GM19035 (cell line): ENCODE data around the gene PRR5.

Experiments used
- ATAC-seq: cut with Tn5 transposase; IDR thresholded peaks from one replicate; pipeline ENCODE4 v1.9.1; 2021; ENCODE audit not compliant: unreplicated experiment

The PRR5 gene

DNA sequence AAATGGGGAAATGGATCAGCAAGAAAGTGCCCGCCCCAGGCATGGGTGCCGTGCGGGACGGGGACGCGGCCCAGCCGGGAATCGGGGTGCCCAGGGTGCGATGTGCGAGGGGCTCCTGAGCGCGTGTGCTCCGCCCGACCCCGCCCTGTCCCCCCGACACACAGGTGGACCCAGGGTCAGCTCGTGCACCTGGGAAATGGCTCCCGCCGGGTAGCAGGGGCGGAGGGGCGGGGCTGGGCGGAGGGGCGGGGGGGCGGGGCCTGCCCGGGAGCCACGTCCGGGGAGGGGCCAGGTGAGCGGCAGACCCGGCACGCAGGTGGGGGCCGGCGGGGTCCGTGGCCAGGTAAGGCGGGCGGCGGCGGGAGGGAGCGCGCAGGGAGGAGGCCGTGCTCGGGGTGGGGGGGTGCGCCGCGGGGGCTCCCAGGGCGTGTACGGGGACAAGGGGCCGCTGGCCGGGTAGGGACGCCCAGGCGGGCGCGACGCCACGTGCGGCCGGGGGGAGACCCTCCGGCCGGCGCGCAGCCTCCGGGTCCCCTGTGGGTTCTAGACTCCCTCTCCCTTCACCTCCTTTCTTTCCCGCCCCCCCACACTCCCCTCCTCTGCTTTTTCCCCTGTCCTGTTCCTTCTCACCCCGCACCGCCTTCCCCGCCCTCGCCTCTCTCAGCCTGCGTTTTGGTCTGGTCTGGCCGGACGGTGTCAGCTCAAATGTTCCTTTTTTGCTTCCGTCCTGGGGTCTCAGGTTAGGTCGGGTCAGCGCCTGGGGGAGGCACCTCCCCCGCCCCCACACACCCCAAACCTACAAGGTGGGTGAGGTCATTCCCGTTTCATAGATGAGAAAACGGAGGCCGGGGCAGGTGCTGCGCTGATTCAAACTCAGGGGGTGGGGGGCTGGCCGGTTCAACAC lies 50.5 kb downstream of the PRR5 start, which contains the start of gene ARHGAP8:
Gene ARHGAP8, plus strand, starts transcription at position 291 of the 904 bp plus-strand sequence. CDS start 33,953 bp downstream, outside the sequence.
- ATAC-seq = no peak

GRCh38 chr22:44753189-44754042 lies 51.4 kb downstream of the PRR5 start:
- ATAC-seq = no peak

DNA sequence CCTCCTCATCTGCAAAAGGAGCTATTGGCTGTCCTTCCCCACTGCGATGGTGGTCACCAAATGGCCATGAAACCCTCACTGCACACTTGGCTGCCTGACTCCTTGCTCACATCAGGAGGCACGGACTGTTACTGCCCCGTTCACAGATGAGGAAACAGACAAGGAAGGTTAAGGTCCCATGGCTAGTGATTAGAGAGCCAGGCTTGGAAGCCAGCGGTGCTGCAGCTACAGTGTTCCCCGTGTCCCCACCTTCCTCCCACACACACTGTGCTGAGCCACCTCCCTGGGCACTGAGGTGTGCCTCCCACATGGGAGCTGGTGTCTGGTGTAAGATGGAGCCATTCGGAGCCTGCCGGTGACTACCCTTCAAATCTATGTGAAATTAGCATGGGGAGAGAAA lies 53.0 kb downstream of the PRR5 start:
- ATAC-seq = no peak

GRCh38 chr22:44755417-44755816 lies 53.4 kb downstream of the PRR5 start:
- ATAC-seq = no peak

DNA sequence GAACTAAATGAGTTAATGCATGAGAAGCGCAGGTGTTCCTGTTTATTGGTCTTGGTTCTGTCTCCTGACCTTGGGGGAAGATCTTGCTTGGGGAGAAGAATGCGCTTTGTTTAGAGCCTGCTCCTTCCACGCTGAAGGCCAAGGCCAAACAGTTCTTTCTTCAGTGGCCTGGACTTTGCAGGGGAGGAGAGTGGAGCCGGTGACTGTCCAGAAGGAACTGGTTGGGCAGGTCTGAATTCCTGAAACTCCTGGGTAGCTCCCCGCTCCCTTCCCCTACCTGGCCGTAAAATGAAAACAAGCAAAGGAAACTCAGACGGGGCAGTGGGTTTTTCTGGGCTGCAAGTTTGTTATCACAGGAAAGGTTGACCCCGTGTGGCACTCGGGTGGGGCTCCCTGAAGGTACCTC lies 54.0 kb downstream of the PRR5 start:
- ATAC-seq = no peak

- no peak for ATAC-seq
These were observed 56.5 kb downstream of the PRR5 start for GRCh38 chr22:44758344-44758973.

DNA sequence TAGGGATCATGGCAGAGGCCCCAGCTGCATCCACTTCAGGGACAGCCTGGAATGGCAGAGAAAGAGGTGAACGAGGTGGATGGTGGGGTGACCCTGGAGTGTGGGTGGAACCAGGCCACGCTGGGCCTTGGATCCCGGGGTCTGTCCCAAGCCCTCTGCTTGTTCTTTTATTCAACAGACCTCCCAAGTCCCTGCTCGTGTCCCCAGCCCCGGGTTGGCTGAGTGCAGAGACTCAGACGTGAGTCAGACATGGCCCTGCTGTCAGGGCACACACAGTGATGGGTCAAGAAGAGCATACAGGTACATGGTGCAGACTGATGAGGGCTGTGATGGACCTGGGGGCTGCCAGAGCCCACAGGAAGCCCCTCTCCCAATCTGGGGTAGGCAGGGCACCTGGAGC lies 57.0 kb downstream of the PRR5 start:
- ATAC-seq = no peak

DNA sequence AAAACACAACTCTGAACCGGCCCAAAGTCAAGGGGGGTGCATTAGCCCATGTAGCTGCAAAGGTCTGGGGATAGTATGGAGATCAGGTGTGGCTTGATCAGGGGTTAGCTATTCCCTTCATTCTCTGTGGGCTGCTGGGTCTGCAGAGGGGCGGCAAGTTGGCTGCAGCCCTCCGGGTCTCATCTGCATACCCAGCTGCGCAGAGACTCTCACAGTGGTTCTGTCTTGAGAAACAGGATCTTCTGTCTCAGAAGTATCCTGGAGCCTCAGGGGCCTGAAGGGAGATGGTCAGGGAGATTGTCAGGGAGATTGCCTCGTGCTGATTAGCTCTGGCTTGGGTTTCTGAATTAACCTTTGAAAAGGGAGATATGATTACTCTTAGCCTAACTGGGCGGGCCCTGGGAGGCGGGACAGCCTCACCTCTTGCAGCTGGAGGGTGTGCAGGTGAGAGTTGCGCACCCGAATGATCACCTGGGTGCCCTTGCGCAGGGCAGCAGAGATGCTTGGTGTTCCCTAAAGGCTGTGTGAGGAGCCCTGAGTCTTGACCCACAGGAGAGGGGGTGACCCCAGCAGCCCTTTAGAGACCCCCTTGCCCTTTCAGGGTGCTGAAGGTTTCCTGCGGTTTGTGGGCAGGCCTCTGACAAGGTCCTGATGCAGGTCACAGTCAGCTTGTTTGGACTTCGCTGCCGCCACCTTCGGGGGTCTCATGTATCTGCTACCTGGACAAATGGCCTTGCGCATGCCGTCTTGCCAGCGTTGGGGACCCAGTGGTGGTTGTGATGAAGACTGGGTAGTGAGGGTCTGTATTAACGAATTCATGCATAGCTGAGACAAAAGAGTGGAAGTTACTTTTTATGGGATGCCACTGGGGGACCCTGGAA lies 57.7 kb downstream of the PRR5 start:
- ATAC-seq = no peak

- ATAC-seq = no peak
These were observed 58.5 kb downstream of the PRR5 start for GRCh38 chr22:44760476-44760875.

- ATAC-seq = no peak
These were observed 59.0 kb downstream of the PRR5 start for GRCh38 chr22:44761025-44761424.

DNA sequence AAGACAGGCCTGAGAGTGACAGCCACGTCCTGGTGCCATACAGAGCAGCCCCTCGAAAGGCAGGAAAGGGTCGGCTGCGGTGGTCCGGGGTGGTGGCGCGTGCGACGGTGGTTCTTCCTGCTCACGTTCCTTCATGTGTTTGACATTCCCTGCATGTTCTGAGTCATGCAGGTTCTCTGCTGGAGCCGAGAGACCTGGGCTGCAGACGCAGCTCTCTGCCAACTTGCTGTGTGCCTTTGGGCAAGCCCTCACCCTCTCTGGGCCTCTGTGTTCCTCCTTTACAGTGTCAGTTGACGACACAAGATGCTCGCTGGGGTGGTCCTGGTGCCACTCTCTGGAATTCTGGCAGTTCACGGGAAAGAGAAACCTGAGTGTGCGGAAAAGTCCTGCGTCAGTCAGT lies 62.4 kb downstream of the PRR5 start:
- ATAC-seq = no peak

DNA sequence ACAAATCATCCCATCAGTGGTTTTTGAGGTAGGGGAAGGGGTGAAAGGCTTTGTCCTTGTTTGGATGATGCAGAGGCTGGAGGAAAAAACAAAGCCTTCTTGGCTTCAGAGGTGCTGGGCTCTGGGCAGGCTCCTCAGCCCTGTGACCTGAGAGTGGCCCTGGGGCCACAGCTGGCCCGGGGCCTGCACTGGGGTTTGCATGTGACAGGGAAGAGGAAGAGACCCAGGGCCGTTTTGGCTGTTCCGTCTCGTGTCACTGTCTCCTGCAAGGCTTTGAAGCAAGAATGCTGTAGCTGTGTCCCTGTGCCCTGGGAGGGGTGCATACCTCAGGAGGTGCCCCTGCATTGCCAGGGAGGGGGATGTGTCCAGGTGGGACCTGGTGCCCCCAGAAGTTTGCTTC lies 63.0 kb downstream of the PRR5 start:
- ATAC-seq = no peak

DNA sequence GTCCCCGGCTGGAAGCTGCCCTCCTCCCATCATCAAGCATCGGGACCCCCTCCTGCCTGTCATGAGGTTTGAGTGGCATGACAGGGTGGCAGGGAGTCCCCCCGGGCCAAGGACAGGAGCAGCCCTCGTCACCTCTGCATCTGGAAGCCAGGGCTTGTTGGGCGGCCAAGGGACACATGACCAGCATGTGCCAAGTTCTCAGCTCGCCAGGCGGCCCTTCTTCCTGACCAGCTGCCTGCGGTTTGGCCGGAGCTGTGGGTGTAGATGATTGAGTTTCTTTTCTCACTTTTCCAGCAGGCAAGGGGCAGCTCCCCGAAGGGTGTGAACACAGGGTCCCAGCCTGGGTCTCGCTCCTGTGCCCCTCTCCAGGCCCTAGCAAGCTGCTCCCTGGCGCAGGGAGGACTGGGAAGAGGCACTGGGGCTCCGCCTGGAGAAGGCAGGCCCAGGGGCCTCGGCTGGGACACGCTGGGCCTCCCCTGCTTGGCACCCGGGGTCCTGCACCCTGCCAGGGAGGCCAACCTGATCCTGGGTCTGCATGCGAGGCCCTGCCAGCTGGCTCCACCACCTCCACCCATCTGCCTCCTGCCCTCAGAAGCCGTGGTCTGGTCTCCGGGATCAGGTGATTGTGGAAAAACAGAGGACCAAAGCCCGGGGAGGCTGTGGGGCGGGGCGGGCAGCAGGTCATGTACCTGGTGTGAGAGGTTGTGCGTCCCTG lies 63.7 kb downstream of the PRR5 start:
- ATAC-seq = no peak

DNA sequence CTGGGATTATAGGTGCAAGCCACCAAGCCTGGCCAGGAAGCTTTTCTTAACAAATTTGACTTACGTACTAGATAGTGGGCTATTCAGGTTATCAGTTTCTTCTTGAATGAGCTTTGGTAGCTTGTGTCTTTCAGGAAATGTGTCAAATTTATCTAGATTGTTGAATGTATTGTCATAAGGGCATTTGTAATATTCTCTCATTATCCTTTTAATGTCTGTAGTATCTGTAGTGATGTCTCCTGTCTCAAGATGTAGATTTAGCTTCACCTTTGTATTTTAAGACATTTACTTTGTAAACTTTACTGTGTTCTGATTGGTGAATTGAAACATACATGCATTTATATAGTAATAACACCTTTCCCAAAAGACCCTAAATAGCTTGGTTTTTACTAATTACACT lies 71.1 kb downstream of the PRR5 start:
- ATAC-seq = no peak

GRCh38 chr22:44775862-44776261 lies 73.9 kb downstream of the PRR5 start:
- no peak for ATAC-seq

- ATAC-seq = no peak
These were observed 74.8 kb downstream of the PRR5 start for GRCh38 chr22:44776605-44777363.

- no peak for ATAC-seq
These were observed 75.4 kb downstream of the PRR5 start for GRCh38 chr22:44777364-44777755.

DNA sequence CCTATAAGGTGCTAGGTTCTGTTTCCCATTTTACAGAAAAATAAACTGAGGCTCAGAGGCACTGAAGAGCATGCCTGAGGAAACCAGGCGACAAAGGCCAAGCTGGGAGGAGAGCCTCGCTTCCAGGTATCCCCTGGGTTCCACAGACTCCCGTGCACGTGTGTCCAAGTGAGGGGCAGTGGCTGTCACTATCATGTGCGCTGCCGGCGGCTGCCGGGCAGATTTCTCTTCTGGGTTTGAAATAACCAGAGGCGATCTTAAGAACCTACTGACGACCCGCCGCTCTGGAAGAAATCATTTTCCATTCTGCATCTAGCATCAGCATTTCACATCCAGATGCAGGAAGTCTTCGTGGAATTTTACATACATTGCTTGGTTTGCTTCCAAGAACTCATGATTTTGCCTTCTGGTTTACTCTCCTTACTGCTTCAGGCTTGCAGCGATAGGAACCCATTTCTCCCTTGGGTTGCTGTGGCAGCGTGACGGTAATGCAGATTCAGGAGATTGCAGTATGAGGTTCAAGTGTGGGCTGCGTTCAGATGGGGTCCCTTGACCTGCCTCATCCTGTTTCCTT lies 79.0 kb downstream of the PRR5 start:
- no peak for ATAC-seq
